Sciatic nerve (tissue), 2 donors: Measurements from ENCODE around the gene AGBL4. TPM values are rescaled to one million over a fixed set of nuclear protein-coding genes. Genes with fewer than 3 reads are reported as not detected.

Experiments used
- ATAC-seq: fragments of 200-7000 bp; cut with Tn5 transposase; one replicate; pipeline ENCODE4 v1.9.1; 2020; ENCODE audit warnings: mild to moderate bottlenecking, moderate library complexity
- DNase-seq: peaks from one replicate; pipeline ENCODE4 v3.0.0-alpha.2; 2020; ENCODE audit warnings: low spot score
- intact Hi-C: fragments of 100-400 bp; cut with DNase I; formaldehyde crosslinking; loops from one replicate; pipeline ENCODE4 v1.14.2; 2022
- total RNA-seq: library from RNA; stranded (reverse); fragmentation: NEBNext Ultra II Directional; extraction: Animal tissue kit (Norgen Biotek cat#: 25700); gene quantifications from one replicate; pipeline ENCODE4 v1.2.1, GENCODE V29; 2021
- donor health status: DM: no; HTN: no; CAD: no.
- donor health status: DM: no; HTN: no; CAD: no.

The AGBL4 gene
- total RNA-seq, 1 donor from 2014 or later, result 1.3 TPM

DNA sequence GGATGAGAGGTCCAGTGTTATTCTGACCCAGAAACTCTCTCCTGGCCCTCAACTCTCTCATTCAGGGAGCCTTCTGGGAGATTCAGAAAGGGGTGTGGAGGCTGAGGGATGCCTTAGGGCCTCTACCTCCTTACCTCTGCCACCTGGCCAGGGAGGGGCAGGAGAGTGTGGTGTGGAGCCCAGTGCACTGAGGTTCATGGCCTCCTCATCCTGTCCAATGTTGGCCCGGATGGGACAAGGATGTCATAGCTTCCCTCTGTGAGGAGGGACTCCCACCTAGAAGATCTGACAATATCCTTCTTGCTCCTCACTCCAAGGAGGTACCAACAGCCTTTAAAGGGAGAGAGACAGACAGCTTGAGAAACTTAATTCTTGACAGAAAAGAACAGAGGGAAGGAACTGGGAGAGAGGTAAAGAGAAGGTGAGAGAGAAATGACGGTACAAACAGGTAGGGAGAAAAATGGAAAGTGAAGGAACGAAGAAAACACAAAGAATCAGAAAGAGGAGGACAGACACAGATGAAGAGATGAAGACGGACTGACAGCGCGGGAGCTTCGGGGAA, 1247.8 kb downstream of the AGBL4 start:
- DNase-seq (no peak), ATAC-seq (no peak)
- intact Hi-C loops, result no loop called here

GRCh38 chr1:48773133-48773532, 1250.6 kb downstream of the AGBL4 start:
- intact Hi-C loops, result no loop called here
- ATAC-seq, result no peak

GRCh38 chr1:48772211-48772610, 1251.5 kb downstream of the AGBL4 start:
- ATAC-seq (no peak), DNase-seq (no peak)
- intact Hi-C loops, result no loop called here

More at GRCh38 chr1:48773133-48773532, 1250.6 kb downstream of the AGBL4 start:
- no peak for DNase-seq

- ATAC-seq (no peak), DNase-seq (no peak)
- intact Hi-C loops, result no loop called here
Observed at GRCh38 chr1:48771561-48771960, 1252.2 kb downstream of the AGBL4 start.

DNA sequence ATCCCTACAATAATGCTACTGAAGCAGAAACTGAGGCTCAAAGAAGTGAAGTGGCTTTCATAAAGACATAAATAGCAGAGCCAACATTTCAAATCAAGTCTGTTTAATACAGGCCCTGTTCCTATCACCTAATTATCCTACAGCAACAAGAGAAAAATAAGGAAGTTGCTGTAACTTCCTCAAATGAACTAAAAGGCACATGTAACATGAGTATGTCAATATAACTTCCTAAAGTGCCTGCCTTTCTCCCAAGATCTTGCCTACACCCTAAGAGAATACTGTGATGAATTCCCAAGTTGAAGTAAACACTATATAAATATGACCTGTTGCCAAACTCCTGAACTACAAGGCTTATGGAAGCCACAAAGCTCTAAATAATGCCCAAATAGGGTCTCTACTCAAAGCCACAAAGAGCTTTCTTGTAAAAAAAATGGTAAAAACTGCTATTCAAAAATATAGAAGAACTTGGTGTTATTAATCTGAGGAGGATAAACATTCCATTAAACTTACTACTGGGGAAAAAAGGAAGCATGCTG, 1255.7 kb downstream of the AGBL4 start:
- intact Hi-C loops, result no loop called here
- DNase-seq (no peak), ATAC-seq (no peak)

DNA sequence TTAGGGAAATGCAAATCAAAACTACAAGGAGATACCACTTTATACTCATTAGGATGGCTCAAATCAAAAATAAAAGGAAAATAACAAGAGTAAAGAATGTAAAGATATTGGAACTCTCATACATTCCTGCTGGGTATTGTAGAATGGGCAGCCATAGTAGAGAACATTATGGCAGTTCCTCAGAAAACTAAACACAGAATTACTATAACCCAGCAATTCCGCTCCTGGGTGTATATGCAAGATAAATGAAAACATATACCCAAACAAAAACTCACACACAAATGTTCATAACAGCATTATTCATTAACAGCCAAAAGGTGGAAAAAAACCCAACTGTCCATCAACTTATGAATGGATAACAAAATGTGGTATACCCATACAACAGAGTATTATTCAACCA, 1258.4 kb downstream of the AGBL4 start:
- intact Hi-C loops, result no loop called here
- ATAC-seq (no peak), DNase-seq (no peak)

GRCh38 chr1:48761986-48762385, 1261.8 kb downstream of the AGBL4 start:
- intact Hi-C loops, result no loop called here
- DNase-seq (no peak), ATAC-seq (no peak)

- intact Hi-C loops, result no loop called here
- no peak for DNase-seq
- ATAC-seq, result no peak
Observed at GRCh38 chr1:48761411-48761810, 1262.3 kb downstream of the AGBL4 start.

- ATAC-seq, result no peak
- intact Hi-C loops, result no loop called here
- DNase-seq, result no peak
Observed at GRCh38 chr1:48760857-48761256, 1262.9 kb downstream of the AGBL4 start.

DNA sequence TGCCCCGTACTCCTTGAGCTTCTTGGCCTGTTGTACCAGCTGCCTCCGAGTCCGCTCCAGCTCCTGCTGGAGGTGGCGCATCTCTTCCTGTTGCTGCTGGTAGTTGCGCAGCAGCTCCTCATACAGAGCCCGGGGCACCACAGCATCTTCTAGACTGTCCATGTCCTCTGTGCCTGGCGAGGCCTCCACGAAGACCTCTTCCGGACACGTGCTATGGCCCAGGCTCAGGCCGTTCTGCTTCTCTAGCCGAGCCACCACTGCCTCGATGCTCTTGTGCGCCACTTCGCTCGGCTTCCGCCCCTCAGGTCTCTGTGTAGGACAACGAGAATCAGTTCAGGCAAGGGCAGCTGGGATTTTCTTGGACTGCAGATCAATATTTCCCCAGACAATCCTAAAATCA, 1264.8 kb downstream of the AGBL4 start:
- no peak for ATAC-seq
- intact Hi-C loops, result no loop called here
- DNase-seq, result no peak

GRCh38 chr1:48757363-48757762, 1266.4 kb downstream of the AGBL4 start:
- ATAC-seq (no peak), DNase-seq (no peak)
- intact Hi-C loops, result no loop called here

GRCh38 chr1:48756683-48757316, 1267.0 kb downstream of the AGBL4 start:
- no peak for DNase-seq
- intact Hi-C loops, result no loop called here

GRCh38 chr1:48753293-48753692, 1270.5 kb downstream of the AGBL4 start:
- intact Hi-C loops, result no loop called here
- ATAC-seq (no peak), DNase-seq (no peak)

More at GRCh38 chr1:48756683-48757316, 1267.0 kb downstream of the AGBL4 start:
- ATAC-seq, result no peak

DNA sequence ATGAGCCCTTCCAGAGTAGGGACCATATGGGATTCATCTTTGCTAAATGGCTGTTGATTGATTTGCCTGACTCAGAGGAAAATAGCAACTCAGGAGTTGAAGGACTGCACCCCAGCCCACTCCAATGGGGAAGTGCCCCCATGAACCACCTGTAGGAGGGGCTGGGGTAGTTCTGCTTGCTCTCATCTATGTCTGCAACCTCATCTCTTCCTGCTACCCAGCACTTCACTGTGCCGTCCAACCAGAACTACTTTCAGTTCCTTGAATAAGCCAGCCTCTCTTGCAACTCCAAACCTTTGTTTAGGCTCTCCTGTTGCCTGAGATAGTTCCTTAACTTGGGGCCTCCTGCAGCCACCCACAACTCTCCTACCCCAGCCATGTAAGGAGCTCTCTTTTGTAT, 1273.6 kb downstream of the AGBL4 start:
- intact Hi-C loops, result no loop called here

DNA sequence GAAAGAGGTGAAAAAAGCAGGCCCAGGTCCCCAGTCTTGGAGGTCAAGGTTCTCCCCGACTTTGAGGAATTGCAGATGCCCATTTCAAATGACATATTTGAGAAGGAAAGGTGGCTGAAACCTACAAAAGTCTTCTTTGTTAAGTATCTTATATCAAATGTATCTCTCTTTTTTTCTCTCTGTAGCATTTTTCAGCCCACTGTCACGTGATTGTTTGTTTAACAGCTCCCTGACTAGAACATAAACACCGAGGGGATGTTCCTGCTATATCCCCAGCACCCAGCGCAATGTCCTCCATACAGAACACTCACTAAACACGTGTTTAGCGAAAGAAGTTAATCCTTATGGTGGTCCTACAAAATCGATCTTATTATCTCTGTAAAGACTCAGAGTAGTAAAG, 1274.7 kb downstream of the AGBL4 start:
- no peak for ATAC-seq
- no peak for DNase-seq
- intact Hi-C loops, result no loop called here

More for the DNA sequence above, 1273.6 kb downstream of the AGBL4 start:
- DNase-seq, result no peak
- no peak for ATAC-seq

DNA sequence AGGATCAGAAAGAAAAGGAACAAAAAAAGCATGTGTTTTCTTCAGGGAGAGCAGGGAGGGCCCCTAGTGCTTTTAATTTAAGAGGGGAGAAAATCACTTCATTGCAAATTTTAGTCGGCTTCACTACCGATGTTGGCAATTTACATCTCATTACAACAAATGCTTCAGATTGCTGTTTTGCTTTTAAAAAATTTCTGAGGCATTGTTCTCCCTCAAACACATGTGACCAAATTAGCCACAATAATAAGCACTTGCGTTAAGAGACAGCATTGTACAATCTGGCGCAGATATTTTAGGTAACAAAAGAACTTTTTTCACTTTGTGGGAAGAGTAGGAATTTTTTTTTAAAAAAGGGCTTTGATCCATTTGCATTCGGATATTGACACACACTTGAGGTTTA, 1276.8 kb downstream of the AGBL4 start:
- DNase-seq (no peak), ATAC-seq (no peak)
- intact Hi-C loops, result no loop called here

- DNase-seq (no peak), ATAC-seq (no peak)
- intact Hi-C loops, result no loop called here
Observed at GRCh38 chr1:48744032-48744431, 1279.7 kb downstream of the AGBL4 start.

- DNase-seq, result no peak
- ATAC-seq, result no peak
- intact Hi-C loops, result no loop called here
Observed at GRCh38 chr1:48743480-48743879, 1280.3 kb downstream of the AGBL4 start.

DNA sequence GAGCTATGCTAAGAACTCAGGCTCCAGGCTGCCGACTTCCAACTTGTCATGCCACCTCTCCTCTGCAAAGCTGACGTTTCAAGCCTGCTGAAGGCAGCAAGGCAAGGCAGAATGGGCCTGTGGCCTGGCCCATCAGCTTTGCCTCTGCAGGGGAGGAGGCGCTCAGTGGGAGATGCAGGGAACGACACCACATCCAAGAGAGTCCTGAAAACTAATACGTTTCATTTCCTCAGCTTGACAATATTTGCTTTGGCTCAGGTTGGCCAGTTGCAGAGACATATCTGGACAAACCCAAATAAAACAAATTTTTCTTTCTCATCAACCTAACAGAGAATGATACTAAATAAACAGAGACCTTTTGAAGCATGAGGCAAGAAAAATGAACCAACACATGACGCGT, 1282.4 kb downstream of the AGBL4 start:
- DNase-seq (peak; percentile 49), ATAC-seq (peak; percentile 61)
- intact Hi-C loops, result no loop called here

GRCh38 chr1:48740621-48741020, 1283.1 kb downstream of the AGBL4 start:
- DNase-seq (no peak), ATAC-seq (no peak)
- intact Hi-C loops, result no loop called here

- intact Hi-C loops, result no loop called here
- DNase-seq (no peak), ATAC-seq (no peak)
Observed at GRCh38 chr1:48739091-48739490, 1284.7 kb downstream of the AGBL4 start.
